GM19025 (cell line): ENCODE measurements around the gene P2RY14.

Experiments used
- ATAC-seq: cut with Tn5 transposase; IDR thresholded peaks from one replicate; pipeline ENCODE4 v1.9.1; 2021; ENCODE audit warnings: mild to moderate bottlenecking, low read depth, moderate library complexity; ENCODE audit not compliant: unreplicated experiment

The P2RY14 gene

GRCh38 chr3:151278230-151278629 is at the start of gene P2RY14:
TSS of gene P2RY14 (minus strand) at chr3:151278542. CDS start at chr3:151214316, 64,226 bp downstream.
- no peak for ATAC-seq

GRCh38 chr3:151327571-151328198 is 49.3 kb upstream of the P2RY14 start:
- ATAC-seq: no peak

DNA sequence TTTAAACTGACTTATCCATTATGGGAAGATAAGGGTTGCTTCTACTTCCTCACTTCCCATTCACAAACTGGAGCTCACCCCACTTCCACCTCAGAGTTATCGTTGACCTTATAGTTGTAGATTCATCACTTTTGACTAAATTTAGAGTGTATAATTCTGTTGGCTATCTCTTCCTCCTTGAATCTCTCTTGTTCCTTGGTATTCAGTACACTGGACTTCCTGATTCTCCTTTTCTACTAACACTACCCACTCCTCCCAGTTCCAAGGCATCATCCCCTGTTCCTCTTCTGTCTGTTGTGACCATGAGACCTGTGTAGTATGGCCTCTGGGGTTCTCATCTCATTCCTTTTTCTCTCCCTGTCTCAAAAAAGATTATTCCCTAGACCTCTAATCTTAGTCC is 44.2 kb upstream of the P2RY14 start:
- no peak for ATAC-seq

GRCh38 chr3:151321526-151321925 is 43.2 kb upstream of the P2RY14 start:
- no peak for ATAC-seq

DNA sequence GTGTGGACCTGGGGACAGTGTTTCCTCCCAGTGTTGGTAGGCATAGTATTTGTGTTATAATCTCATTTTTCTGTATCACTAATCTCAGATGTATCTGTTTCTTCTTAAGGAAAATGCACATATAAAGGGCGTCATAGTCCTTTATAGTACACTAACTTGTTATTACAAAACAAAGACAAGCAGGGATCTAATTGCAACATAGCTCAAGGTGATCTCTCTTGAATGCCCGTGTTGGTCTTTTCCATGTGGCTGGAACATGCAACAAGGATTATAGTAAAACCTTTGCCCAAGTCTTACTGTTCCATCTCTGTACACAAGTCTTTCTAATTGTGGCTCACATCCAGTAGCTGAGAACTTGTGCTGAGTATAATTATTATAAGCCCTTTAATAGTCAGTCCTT is 41.8 kb upstream of the P2RY14 start:
- no peak for ATAC-seq

- no peak for ATAC-seq
These were observed 41.3 kb upstream of the P2RY14 start for GRCh38 chr3:151319628-151320027.

- no peak for ATAC-seq
These were observed 40.6 kb upstream of the P2RY14 start for GRCh38 chr3:151318991-151319390.

DNA sequence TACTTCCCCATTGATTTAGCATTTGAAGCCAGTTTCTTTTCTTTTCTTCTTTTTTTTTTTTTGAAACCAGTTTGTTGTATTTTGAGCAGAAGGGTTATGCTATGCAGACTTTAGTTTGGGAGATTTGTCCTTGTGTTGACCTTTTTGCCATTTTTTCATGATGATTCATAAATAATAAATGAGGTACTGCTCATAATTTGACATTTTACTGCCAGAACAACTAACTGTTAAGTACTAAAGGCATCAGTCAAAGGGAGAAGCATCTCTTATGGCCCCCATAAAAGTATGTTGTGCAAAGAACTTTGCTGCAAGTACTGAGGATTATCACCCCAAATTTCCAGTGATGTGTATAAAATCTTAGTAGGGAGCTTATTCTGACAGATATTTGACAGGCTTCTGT is 40.0 kb upstream of the P2RY14 start:
- no peak for ATAC-seq

DNA sequence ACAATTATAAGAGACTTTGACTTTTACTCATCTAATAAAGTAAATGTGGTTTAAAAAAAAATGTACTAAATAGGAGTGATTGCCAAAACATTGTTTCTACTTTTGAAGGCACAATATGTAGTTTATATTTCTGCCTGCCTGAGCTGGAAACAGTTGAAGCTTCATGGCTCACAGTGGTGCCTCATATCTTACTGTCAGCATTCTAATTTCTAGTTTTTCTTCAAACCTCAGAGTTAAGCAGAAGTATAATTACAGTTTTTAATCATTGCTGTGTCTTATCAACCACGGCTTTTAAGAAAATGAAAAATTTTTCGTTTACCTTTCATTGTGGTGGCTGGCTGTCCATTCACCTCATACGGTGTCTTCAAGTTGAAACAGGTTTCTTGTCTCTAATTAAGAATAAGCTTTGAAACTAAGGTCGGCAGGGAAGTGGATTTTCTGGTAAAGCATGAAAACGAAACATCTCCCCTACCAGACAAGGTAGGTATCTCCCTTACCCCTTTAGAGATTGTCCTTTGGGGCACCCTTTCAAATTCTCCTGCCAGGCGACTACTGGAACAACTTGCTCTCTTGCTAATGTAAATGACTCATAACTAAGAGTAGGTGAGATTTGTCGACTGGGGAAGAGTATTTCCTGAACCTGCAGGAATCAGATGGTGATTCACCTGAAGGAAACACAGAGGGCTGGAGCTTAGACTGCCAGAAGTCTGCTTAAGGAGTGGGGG is 38.1 kb upstream of the P2RY14 start, which contains the start of gene GPR87:
Gene GPR87 (minus strand): TSS at position 554 of the 725 bp plus-strand sequence. CDS start 16,720 bp downstream, outside the sequence.
- ATAC-seq: no peak

DNA sequence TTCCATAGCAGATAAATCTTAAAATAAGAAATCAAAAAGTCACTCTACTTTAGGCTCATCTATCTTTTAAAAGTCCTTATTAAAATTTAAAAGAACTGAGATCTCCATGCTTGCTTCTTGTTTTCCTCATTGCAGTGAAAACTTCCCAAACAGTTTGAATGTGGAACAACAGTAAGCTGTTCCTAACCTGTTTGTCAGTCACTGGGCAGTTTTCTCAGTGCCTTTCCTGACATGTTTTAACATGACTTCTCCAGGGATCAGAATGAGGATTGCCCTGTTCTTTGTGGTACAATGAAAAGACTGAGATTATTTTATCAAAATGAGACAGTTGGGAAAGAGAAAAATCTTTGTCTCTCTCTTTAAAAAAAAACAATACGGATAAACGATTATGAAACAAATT is 37.5 kb upstream of the P2RY14 start:
- ATAC-seq: no peak

- no peak for ATAC-seq
These were observed 36.8 kb upstream of the P2RY14 start for GRCh38 chr3:151315136-151315535.

- no peak for ATAC-seq
These were observed 36.3 kb upstream of the P2RY14 start for GRCh38 chr3:151314593-151314992.

GRCh38 chr3:151314137-151314536 is 35.8 kb upstream of the P2RY14 start:
- no peak for ATAC-seq

- ATAC-seq: no peak
These were observed 34.6 kb upstream of the P2RY14 start for GRCh38 chr3:151312972-151313371.

DNA sequence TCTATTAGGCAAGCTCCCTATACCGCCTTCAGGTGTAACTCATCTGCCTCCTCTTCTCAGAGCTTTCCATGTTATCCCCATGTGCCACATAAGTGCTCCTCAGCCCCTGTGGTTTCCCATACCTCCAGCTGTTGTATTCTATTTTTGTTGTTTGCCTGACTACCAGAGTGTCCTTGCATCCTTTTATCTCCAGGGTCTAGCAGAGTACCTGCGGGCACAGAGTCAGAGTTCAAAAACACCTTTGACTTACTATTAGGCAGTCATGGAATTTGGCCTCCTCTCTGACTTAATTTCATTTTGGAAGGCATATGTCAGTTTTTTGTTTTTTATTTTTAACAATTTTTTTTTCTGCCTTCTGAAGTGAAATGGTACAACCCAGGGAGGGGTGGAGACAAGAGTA is 31.2 kb upstream of the P2RY14 start:
- ATAC-seq: no peak

GRCh38 chr3:151307583-151308488 is 29.5 kb upstream of the P2RY14 start:
- no peak for ATAC-seq

- ATAC-seq: no peak
These were observed 28.8 kb upstream of the P2RY14 start for GRCh38 chr3:151307131-151307530.

DNA sequence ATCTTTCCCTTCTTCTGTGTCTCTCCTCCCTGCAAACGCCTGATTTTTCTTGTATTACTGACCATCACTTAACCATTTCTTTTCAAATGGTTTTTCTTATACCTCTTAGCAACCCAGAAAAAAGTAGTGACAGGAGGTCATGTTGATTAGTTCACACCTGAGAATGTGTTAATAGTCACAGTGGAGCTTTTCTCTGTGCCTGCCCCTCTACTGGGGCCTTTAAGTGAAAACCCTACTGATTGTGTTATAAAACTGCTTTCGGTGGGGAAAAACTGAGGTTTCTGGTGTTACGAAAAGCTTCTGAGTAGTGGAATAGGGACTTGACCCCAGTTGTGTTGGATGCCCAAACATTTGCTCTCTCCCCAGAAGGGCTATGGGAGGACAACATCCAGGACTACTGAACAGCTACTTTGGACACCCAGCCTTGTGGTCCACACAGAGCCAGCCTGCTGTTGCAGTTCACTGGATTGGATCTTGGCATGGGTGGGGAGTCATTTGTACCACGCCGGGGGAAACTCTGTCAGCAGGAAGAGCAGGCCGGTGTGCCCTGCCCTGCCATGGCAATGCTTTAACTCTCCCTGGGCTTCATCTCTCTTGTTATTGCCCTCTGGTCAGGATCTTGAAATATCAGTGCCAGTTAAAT is 27.9 kb upstream of the P2RY14 start:
- no peak for ATAC-seq

DNA sequence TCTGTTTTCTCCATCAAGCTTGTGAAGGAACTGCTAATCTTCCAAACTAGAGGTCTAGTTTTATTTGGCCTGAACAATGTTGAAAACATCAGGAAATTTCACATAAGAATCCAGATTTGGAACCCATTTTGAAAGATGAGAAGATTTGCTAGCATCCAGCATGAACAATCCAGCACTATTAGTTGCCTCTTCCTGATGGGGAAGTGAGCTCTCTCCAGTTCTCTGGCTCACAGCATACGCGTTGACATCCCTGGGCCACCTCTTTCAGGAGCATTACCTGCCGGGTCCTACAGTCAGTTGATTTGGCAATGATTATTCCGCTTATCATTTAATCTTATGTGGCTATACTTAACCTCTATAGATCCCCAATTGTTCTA is 27.4 kb upstream of the P2RY14 start:
- ATAC-seq: no peak

- ATAC-seq: no peak
These were observed 26.9 kb upstream of the P2RY14 start for GRCh38 chr3:151305060-151305774.
